ENCODE data around the gene DPT. TPM values are rescaled to one million over a fixed set of nuclear protein-coding genes. Genes with fewer than 3 reads are reported as not detected.
"Not testable (repeated sequence)": the region's sequence is repeated elsewhere in the genome, so short reads cannot be mapped to it uniquely, and the experiment has no call there.

The DPT gene
- total RNA-seq: 1.1 to 1.6 TPM (median 1.3 TPM) in 3 replicates

DNA sequence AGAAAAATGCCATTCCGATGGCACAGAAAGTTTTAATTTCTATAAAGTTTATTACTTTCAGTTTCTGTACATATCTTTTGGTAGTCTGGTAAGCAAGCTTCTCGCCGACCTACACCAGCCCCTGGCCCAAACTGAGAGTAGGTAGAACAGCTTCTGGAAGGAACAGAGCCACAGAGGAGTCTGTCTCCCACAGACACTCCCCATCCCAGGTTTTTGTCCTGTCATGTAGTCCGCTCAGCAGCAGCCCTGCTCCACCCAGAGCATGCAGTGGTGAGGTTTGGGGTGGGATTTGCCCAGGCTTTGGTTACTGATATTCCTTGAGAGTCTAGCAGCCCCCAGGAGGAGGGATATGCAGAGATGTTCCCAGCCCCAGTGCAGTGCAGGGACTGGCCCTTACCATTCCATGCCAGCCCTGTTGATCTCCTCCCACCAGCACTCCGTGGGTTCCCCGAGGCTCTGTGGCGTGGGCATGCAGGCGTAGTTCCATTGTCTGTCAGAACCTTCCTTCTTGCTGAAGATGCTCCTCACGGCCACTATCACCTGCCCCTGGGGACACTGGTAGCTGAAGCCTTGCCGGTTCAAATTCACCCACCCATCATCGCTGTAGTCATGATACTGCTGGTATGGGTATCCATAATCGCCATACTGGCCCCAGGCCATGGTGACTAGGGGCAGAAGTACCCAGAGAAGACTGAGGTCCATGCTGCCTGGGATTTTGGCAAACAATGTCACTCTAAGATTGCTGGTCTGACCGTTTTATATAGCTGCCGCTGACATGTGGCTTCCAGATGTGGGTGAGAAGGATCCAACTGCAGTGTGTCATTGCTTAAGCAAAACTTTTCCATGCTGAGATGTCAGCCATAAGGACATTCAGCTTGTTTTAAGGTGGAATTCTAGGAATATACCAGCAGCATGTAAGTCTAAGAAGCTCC, at the start of gene DPT:
Gene DPT (minus strand): TSS at position 734 of the 932 bp plus-strand sequence. CDS start 32 bp downstream, at position 702.
- Mint-ChIP-seq H3K27ac (no peak within 1 kb of the TSS), H3K4me3 (no peak within 1 kb of the TSS), H3K9me3 (no peaks in the 10 kb centered on the region), H3K27me3 (ENCODE audit: low read depth) (no peaks in the 10 kb centered on the region), H3K36me3 (no peaks in the 10 kb centered on the region), H3K4me1 (peaks cover 11% of the 10 kb centered on the region)
- TF ChIP-seq, protein P1, sequence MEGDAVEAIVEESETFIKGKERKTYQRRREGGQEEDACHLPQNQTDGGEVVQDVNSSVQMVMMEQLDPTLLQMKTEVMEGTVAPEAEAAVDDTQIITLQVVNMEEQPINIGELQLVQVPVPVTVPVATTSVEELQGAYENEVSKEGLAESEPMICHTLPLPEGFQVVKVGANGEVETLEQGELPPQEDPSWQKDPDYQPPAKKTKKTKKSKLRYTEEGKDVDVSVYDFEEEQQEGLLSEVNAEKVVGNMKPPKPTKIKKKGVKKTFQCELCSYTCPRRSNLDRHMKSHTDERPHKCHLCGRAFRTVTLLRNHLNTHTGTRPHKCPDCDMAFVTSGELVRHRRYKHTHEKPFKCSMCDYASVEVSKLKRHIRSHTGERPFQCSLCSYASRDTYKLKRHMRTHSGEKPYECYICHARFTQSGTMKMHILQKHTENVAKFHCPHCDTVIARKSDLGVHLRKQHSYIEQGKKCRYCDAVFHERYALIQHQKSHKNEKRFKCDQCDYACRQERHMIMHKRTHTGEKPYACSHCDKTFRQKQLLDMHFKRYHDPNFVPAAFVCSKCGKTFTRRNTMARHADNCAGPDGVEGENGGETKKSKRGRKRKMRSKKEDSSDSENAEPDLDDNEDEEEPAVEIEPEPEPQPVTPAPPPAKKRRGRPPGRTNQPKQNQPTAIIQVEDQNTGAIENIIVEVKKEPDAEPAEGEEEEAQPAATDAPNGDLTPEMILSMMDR (IDR thresholded peaks at IDR 0.05; ENCODE audit: unreplicated experiment): no peak
- no peak for DNase-seq (ENCODE audit: low spot score in 2 of 2, unreplicated experiment in 2 of 2)

DNA sequence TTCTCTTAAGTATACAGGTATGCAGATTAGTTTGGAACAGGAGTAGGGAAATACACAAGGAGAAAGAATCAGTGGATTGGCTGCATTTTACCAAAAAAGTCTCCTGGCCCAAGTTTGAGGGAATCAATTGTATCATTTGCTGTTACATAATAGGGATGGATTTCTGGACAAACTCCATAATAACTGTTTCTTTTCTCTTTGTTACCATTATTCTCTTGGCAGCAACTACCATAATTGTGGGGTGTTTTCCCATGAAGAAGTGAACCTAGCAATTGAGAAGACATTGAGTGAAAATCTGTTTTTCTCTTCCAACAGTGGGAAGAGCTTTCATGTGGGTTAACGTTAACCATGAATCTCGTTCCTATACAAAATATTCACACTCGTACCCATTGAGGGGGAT, 46.4 kb upstream of the DPT start:
- Mint-ChIP-seq H3K4me1 (peaks cover 3% of the 10 kb centered on the region), H3K4me3 (no peak overlapping the region), H3K27ac (no peak overlapping the region), H3K9me3 (no peaks in the 10 kb centered on the region), H3K27me3 (ENCODE audit: low read depth) (peaks cover 4% of the 10 kb centered on the region), H3K36me3 (no peaks in the 10 kb centered on the region)
- TF ChIP-seq, protein P1 (IDR thresholded peaks at IDR 0.05; ENCODE audit: unreplicated experiment): no peak
- no peak for DNase-seq (ENCODE audit: low spot score in 2 of 2, unreplicated experiment in 2 of 2)

DNA sequence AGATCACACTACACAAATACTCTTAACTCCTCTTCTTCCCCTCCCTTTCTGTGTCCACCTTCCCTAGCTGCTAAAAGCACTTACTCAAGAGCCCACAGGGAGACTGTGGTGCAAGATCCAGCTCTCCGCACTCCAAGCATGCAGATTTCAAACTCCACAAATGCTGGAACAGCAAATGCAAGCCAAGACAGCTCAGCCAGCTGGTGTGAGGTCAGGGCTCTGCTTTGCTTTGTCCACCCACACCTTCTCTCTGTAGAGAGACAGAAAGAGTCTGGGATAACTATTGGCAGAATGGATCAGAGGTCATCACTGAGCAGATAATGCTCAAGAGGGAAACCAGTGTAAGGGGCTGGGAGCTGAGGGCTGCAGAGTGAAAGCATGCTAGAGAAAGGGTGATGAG, 45.2 kb upstream of the DPT start:
- Mint-ChIP-seq H3K27ac (no peak overlapping the region), H3K9me3 (no peaks in the 10 kb centered on the region), H3K36me3 (no peaks in the 10 kb centered on the region), H3K27me3 (ENCODE audit: low read depth) (peaks cover 2% of the 10 kb centered on the region), H3K4me3 (no peak overlapping the region), H3K4me1 (peaks cover 3% of the 10 kb centered on the region)
- TF ChIP-seq, protein P1 (IDR thresholded peaks at IDR 0.05; ENCODE audit: unreplicated experiment): no peak
- DNase-seq (ENCODE audit: low spot score in 2 of 2, unreplicated experiment in 2 of 2): no peak

DNA sequence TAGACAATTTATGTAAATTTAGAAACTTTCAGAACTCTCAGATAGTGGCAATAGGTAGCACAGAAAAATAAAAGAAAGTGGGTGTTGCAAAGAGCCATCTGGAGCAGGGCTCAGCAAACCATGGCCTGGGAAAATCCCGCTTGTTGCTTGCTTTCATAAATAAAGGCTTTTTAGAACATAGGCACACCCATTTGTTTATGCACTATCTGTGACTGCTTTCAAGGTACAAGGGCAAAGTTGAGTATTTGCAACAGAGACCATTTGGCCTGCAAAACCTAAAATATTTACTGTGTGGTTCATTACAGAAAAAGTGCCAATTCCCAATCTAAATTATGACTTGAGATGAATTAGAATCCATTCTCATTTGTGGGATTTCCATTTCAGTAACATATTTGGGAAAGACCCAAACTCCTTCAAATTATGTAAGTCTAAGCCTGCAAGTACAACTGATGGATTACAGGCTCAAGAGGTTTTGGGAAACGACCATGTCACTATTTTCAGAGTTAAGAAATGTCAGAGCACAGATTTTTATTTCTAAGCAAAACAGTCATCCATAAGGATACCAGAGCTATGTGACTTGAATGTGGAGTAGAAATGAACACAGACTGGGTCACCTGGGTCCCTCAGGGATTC, 43.5 kb upstream of the DPT start:
- Mint-ChIP-seq H3K9me3 (no peaks in the 10 kb centered on the region), H3K4me3 (no peak overlapping the region), H3K27ac (no peak overlapping the region), H3K4me1 (peaks cover 10% of the 10 kb centered on the region), H3K36me3 (no peaks in the 10 kb centered on the region), H3K27me3 (ENCODE audit: low read depth) (no peaks in the 10 kb centered on the region)
- no peak for DNase-seq (ENCODE audit: low spot score in 2 of 2, unreplicated experiment in 2 of 2)
- TF ChIP-seq, protein P1 (IDR thresholded peaks at IDR 0.05; ENCODE audit: unreplicated experiment): no peak

DNA sequence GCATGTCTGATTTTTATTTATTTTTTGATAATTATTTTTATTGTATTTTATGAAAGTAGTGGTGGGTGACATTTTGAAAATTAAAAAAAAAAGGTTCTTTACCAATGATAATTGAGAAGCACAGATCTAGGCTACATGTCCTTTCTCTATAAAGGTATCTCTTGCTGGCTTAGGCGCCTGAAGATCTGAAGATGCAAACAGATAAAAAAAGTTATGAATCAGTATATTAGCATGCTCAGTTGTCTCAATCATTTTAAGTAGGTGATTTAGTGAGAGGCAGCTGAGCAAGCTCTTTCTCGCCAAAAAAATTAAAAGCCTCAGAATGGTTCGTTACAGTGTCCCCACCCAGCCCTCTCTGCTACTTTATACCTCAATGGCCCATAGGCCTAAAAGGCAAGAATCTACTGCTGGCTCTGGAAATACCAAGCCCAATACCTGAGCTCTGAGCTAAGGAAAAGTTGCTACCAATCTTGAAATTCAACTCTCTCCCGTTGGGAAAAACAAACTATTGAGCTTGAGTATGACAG, 42.2 kb upstream of the DPT start:
- Mint-ChIP-seq H3K27me3 (ENCODE audit: low read depth) (no peaks in the 10 kb centered on the region), H3K4me1 (peaks cover 14% of the 10 kb centered on the region), H3K27ac (no peak overlapping the region), H3K36me3 (no peaks in the 10 kb centered on the region), H3K4me3 (no peak overlapping the region), H3K9me3 (no peaks in the 10 kb centered on the region)
- TF ChIP-seq, protein P1 (IDR thresholded peaks at IDR 0.05; ENCODE audit: unreplicated experiment): no peak
- DNase-seq (ENCODE audit: low spot score in 2 of 2, unreplicated experiment in 2 of 2): no peak

DNA sequence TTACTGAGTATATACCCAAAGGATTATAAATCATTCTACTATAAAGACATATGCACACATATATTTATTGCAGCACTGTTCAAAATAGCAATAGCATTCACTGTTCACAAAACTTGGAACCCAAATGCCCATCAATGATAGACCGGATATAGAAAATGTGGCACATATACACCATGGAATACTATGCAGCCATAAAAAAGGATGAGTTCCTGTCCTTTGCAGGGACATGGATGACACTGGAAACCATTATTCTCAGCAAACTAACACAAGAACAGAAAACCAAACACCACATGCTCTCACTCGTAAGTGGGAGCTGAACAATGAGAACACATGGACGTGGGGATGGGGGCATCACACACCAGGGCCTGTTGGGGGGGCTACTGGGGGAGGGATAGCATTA, 40.9 kb upstream of the DPT start:
- H3K9me3 Mint-ChIP-seq, H3K36me3 Mint-ChIP-seq: not testable (repeated sequence)
- H3K4me1 Mint-ChIP-seq: peaks cover 14% of the 10 kb centered on the region

More for the DNA sequence above, 40.9 kb upstream of the DPT start:
- not testable (repeated sequence) for DNase-seq (ENCODE audit: low spot score in 2 of 2, unreplicated experiment in 2 of 2); H3K27me3 Mint-ChIP-seq (ENCODE audit: low read depth); H3K4me3 Mint-ChIP-seq; H3K27ac Mint-ChIP-seq

All from mesothelial cell of epicardium (in vitro differentiated cells).